ENCODE data around the gene CLEC3B.

- no peak for TF ChIP-seq ATF3 (IDR thresholded peaks at IDR 0.05; ENCODE audit: insufficient read depth, low read depth, low read length)
- no peak for TF ChIP-seq CTCF (IDR thresholded peaks at IDR 0.05; ENCODE audit: control extremely low read depth in 1 of 3, insufficient read depth in 1 of 3, low read depth in 1 of 3, low read length in 3 of 3)
- no peak for TF ChIP-seq POLR2A (IDR thresholded peaks at IDR 0.05; ENCODE audit: control extremely low read depth in 1 of 2, low read depth in 2 of 2, low read length in 2 of 2)
- no peak for TF ChIP-seq POLR2AphosphoS5 (IDR thresholded peaks at IDR 0.05; ENCODE audit: low read depth, low read length)
- TF ChIP-seq HDAC2 (IDR thresholded peaks at IDR 0.05; ENCODE audit: borderline replicate concordance in 1 of 2, low read depth in 2 of 2, low read length in 2 of 2), result no peak
- TF ChIP-seq YY1 (IDR thresholded peaks at IDR 0.05; ENCODE audit: low read depth, low read length), result peak; percentile 69; the same call in 1 of the 2 replicates
- no peak for TF ChIP-seq GABPA (IDR thresholded peaks at IDR 0.05; ENCODE audit: borderline replicate concordance, insufficient read depth, low read length)
- no peak for TF ChIP-seq CBX8 (IDR thresholded peaks at IDR 0.05; ENCODE audit: borderline replicate concordance, low read depth, low read length)
- TF ChIP-seq RAD21 (IDR thresholded peaks at IDR 0.05 in 1 of 2, conservative IDR thresholded peaks at IDR 0.05 in 1 of 2; ENCODE audit: low read depth in 2 of 2, low read length in 2 of 2), result no peak
- TF ChIP-seq MAX (IDR thresholded peaks at IDR 0.05), result no peak; the same call in 1 of the 2 replicates
- TF ChIP-seq SP1 (IDR thresholded peaks at IDR 0.05; ENCODE audit: low read depth, low read length), result no peak
- TF ChIP-seq BCL11A (IDR thresholded peaks at IDR 0.05; ENCODE audit: low read depth in 2 of 2, low read length in 2 of 2), result no peak
- TF ChIP-seq RNF2 (IDR thresholded peaks at IDR 0.05; ENCODE audit: borderline replicate concordance, low read depth, low read length, missing control alignments, poor library complexity, severe bottlenecking), result no peak
Observed at GRCh38 chr3:45035441-45036301, 9.6 kb downstream of the CLEC3B start.
